HG03175 (cell line): ENCODE results near the gene RARB.

Experiments used
- ATAC-seq: cut with Tn5 transposase; IDR thresholded peaks from one replicate; pipeline ENCODE4 v1.9.1; 2021; ENCODE audit warnings: mild to moderate bottlenecking, moderate library complexity; ENCODE audit not compliant: unreplicated experiment

RARB gene

GRCh38 chr3:25421747-25422146 is 6.3 kb upstream of the RARB start:
- no peak for ATAC-seq

- no peak for ATAC-seq
These were observed 4.1 kb upstream of the RARB start for GRCh38 chr3:25423780-25424588.

- no peak for ATAC-seq
These were observed 3.4 kb upstream of the RARB start for GRCh38 chr3:25424614-25425013.

- no peak for ATAC-seq
These were observed 1.7 kb upstream of the RARB start for GRCh38 chr3:25426408-25426807.

- no peak for ATAC-seq
These were observed 908 bp upstream of the RARB start for GRCh38 chr3:25427155-25427554.

GRCh38 chr3:25427563-25427941 is 511 bp upstream of the RARB start:
- no peak for ATAC-seq

- ATAC-seq, result no peak
These were observed 799 bp downstream of the RARB start for GRCh38 chr3:25428789-25429335.

GRCh38 chr3:25429361-25430286 is 1.6 kb downstream of the RARB start:
- ATAC-seq, result no peak

GRCh38 chr3:25430287-25430934 is 2.3 kb downstream of the RARB start:
- no peak for ATAC-seq

GRCh38 chr3:25430935-25431770 is 3.1 kb downstream of the RARB start:
- no peak for ATAC-seq

GRCh38 chr3:25432176-25432720 is 4.2 kb downstream of the RARB start:
- ATAC-seq, result no peak

GRCh38 chr3:25433106-25433505 is 5.0 kb downstream of the RARB start:
- no peak for ATAC-seq

GRCh38 chr3:25433868-25434267 is 5.8 kb downstream of the RARB start:
- no peak for ATAC-seq

GRCh38 chr3:25437953-25438352 is 9.9 kb downstream of the RARB start:
- ATAC-seq, result no peak

GRCh38 chr3:25438791-25439555 is 10.9 kb downstream of the RARB start:
- no peak for ATAC-seq

GRCh38 chr3:25441234-25441856 is 13.3 kb downstream of the RARB start:
- no peak for ATAC-seq

- ATAC-seq, result no peak
These were observed 14.4 kb downstream of the RARB start for GRCh38 chr3:25442486-25442885.

- no peak for ATAC-seq
These were observed 16.2 kb downstream of the RARB start for GRCh38 chr3:25444273-25444672.

- no peak for ATAC-seq
These were observed 17.7 kb downstream of the RARB start for GRCh38 chr3:25445731-25446130.
